SH-SY5Y (cell line): ENCODE results near the gene FAM161B.

ENCODE experiments used
- GATA2 ChIP-seq: IDR thresholded peaks from 2 replicates; pipeline ENCODE4 v1.6.1; 2011; ENCODE audit warnings: mild to moderate bottlenecking, low read depth, low read length
- GATA3 ChIP-seq: IDR thresholded peaks from 2 replicates; pipeline ENCODE4 v1.6.1; 2011; ENCODE audit warnings: low read depth, mild to moderate bottlenecking, low read length, moderate library complexity

The FAM161B gene

GRCh38 chr14:73955674-73956073, 5.8 kb upstream of the FAM161B start:
- TF ChIP-seq GATA3 (no peak), GATA2 (no peak)

- TF ChIP-seq GATA2, result no peak
- TF ChIP-seq GATA3, result no peak
Observed at GRCh38 chr14:73953731-73954130, 3.8 kb upstream of the FAM161B start.

GRCh38 chr14:73945159-73945670, 4.7 kb downstream of the FAM161B start:
- TF ChIP-seq GATA3 (no peak), GATA2 (no peak)

GRCh38 chr14:73944432-73945158, 5.3 kb downstream of the FAM161B start:
- TF ChIP-seq GATA3 (no peak), GATA2 (no peak)

GRCh38 chr14:73943083-73943482, 6.8 kb downstream of the FAM161B start:
- TF ChIP-seq GATA2, result no peak
- no peak for TF ChIP-seq GATA3

GRCh38 chr14:73942180-73942579, 7.7 kb downstream of the FAM161B start:
- TF ChIP-seq GATA3 (no peak), GATA2 (no peak)

GRCh38 chr14:73937012-73937411, 12.9 kb downstream of the FAM161B start:
- TF ChIP-seq GATA2, result no peak
- TF ChIP-seq GATA3, result no peak

- TF ChIP-seq GATA3 (no peak), GATA2 (no peak)
Observed at GRCh38 chr14:73936548-73936947, 13.3 kb downstream of the FAM161B start.

- TF ChIP-seq GATA3 (no peak), GATA2 (no peak)
Observed at GRCh38 chr14:73935666-73936065, 14.2 kb downstream of the FAM161B start.

- TF ChIP-seq GATA3, result no peak
- TF ChIP-seq GATA2, result no peak
Observed at GRCh38 chr14:73924337-73924736, 25.6 kb downstream of the FAM161B start.

GRCh38 chr14:73916324-73916723, 33.6 kb downstream of the FAM161B start:
- no peak for TF ChIP-seq GATA2
- TF ChIP-seq GATA3, result no peak

- TF ChIP-seq GATA2, result no peak
- TF ChIP-seq GATA3, result no peak
Observed at GRCh38 chr14:73913256-73913655, 36.6 kb downstream of the FAM161B start.

GRCh38 chr14:73909681-73910080, 40.2 kb downstream of the FAM161B start:
- TF ChIP-seq GATA2 (no peak), GATA3 (no peak)

GRCh38 chr14:73903028-73903427, 46.9 kb downstream of the FAM161B start:
- TF ChIP-seq GATA2, result no peak
- TF ChIP-seq GATA3, result no peak

GRCh38 chr14:73896521-73896920, 53.4 kb downstream of the FAM161B start:
- no peak for TF ChIP-seq GATA2
- no peak for TF ChIP-seq GATA3

GRCh38 chr14:73895939-73896338, 54.0 kb downstream of the FAM161B start:
- TF ChIP-seq GATA2 (no peak), GATA3 (no peak)

- no peak for TF ChIP-seq GATA2
- TF ChIP-seq GATA3, result no peak
Observed at GRCh38 chr14:73889376-73889775, 60.5 kb downstream of the FAM161B start.
